Measurements from ENCODE around the gene ZNF362.
A peak's percentile ranks its signal among the peaks of the same experiment; 100 is the strongest.
"Not testable (repeated sequence)": the region's sequence is repeated elsewhere in the genome, so short reads cannot be mapped to it uniquely, and the experiment has no call there.

Gene ZNF362

DNA sequence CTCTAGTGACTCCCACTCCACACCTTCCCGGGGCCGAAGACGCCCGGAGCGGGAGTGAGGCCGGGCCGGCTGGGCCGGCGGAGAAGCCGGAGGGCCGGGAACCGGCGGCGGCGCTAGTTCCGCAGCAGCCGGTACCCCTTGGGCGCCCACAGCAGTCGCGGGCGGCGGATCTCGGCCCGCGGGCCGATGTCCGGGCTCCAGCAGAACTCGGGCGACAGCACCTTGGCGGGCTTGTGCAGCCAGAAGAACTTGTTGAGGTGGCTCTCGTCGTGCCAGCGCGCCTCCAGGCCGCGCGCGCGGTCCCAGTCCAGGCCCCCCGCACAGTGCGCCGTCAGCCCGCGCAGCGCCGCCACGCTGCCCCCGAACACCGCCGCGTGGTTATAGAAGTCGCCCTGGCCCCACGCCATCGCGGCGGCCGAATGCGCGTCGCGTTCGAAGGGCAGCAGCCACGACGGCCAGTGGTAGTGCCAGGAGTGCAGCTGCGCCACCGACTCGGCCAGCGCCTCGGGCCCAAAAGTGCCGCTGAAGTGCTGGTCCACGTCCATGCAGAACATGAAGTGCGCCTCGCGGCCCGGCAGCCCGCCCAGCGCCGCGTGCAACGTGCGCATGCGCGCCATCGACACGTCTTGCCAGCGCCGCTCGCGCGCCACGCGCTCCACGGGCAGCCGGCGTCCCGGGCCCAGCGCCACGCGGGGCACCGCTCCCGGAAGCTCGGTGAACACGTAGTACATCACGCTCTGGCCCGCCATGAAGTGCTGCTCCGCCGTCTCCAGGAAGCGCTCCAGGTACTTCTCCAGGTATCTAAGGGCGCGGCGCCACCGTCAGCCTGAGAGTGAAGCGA lies 50.6 kb downstream of the ZNF362 start:
- no peak for DNase-seq (ENCODE audit: low spot score)

DNA sequence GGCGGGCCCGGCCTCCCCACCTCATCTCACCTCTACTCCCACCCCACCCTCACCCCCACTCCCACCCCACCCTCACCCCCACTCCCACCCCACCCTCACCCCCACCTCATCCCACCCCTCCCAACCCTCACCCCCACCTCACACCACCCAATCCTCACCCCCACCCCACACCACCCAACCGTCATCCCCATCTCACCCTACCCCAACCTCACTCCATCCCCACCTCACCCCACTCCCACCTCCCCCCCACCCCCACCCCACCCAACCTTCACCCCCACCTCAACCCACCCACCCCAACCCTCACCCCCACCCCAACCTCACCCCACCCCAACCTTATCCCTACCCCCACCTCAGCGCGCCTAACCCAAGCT lies 51.2 kb downstream of the ZNF362 start:
- no peak for DNase-seq (ENCODE audit: low spot score)

DNA sequence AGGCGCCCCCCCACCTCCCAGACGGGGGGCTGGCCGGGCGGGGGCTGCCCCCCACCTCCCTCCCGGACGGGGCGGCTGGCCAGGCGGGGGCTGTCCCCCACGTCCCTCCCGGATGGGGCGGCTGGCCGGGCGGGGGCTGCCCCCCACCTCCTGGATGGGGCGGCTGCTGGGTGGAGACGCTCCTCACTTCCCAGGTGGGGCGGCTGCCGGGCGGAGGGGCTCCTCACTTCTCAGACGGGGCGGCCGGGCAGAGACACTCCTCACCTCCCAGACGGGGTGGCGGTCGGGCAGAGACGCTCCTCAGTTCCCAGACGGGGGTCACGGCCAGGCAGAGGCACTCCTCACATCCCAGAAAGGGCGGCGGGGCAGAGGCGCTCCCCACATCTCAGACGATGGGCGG lies 53.1 kb downstream of the ZNF362 start:
- not testable (repeated sequence) for DNase-seq (ENCODE audit: low spot score)

DNA sequence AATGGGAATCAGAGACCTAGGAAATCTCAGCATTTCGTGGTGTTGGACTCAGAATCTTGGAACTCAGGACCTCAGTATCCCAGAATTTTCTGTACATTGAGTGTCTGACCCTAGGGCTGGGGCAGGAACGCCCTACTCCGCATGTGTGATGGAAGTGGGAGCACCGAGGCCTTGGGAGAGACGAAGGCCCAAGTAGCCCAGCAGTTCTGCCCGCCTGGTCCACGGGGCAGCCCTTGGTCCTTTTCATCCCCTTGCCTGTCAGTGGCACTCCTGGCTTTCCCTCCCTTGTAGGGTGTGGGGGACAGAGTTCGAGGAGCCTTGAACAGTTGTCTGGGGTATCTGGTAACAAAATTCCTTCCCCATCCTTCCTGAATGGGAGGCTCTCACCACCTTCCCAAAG lies 54.4 kb downstream of the ZNF362 start:
- no peak for DNase-seq (ENCODE audit: low spot score)

DNA sequence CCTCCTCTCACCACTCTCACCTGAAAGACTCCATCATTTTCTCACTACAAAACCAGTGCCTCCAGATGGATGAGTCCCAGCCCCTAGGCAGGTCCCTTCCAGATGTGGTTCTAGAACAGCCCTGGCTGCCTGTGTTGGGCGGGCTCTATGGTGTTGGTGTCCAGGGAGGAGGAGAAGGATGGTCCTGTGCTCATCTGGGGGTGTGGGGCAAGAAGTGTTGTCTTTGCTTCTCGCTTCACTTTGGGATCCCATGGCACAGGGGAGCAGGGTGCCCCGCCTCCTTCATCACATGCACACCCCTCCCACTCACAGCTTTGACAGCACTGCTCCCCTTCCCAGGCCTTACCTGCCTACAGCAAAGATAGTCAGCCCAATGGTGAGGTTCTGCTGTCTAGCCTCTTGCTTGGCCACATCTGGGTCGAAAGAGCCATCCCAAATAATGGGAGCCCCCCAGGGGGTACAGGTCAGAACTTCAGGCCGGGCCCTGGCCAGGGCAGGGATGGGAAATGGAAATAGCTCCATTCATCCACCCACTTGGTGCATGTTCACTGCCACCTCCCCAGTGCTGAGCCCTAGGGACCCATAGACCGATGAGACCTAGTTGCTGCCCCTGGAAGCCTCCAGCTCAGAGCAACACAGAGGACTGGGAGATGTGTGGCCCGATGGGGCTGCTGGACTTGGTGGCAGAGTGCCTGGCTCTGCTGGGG lies 55.6 kb downstream of the ZNF362 start:
- no peak for DNase-seq (ENCODE audit: low spot score)

DNA sequence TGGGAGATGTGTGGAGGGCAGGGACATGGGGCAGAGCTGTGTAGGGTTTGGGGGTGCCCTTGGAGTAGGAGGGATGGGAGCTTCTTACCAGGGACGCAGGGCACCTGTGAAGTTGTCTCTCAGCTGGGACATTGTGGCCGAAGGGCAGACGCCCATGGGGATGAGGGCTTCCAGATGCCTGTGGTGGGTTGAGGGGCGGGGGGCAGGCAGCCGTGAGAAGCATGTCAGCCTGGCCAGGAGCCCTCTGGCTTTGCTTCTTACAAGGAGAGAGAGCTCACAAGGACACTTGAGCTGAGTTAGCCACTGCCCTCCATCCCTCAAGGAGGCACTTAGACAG lies 56.1 kb downstream of the ZNF362 start:
- DNase-seq (ENCODE audit: low spot score): no peak

DNA sequence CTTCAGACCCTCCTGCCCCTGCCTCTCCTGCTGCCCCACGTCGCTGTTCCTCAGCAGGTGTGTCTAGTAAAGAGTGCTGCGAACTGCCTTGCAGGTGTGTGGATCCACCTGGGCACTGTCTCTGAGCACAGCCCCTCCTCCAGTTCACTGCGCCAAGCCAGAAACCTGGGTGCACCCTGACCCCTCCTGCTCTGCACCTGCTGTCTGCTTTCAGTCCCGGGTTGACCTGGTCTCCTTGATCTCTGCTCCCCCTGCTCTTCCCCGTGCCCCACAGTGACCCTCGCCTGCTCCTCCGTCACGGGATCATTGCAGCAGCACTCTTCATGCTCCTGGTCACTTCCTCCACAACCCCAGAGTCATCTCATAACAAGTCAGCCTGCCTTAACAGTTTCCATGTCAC lies 58.1 kb downstream of the ZNF362 start:
- no peak for DNase-seq (ENCODE audit: low spot score)

DNA sequence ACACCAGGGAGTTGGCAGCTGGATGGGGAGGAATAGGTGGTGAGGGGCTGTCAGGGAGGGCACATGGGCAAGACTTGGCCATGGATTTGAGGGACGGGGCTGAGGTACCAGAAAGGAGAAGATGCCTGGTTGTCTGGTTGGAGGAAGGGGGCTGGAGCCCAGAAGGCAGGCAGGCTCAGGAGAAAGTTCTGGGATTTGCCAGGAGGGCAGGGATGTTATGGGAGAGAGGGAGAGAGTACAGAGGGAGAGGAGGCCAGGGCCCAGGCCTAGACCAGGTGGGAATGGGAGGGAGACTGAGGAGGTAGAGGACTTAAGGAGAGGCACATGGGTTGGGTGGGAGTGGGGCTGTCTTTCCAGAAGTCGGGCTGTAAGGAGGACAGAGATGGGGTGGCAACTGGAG lies 60.3 kb downstream of the ZNF362 start:
- no peak for DNase-seq (ENCODE audit: low spot score)

DNA sequence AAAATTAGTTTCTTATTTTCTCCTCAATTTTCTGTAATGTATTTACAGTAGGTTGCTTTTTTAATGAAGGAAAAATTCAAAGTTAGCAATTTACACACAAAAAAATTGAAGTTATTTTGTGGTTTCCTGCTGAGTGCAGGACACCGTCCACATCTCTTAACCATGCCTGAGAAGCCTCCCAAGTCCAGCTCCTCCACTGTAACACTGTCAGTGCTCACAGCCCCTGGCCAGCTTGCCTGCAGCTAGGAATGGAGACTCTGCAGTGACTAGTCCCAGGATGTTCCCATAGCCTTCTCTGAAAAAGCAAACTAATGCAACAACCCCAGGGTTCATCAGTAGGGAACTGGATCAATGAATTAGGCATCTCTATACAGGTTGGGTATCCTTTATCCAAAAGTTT lies 61.1 kb downstream of the ZNF362 start:
- peak; percentile 36 for DNase-seq (ENCODE audit: low spot score)

DNA sequence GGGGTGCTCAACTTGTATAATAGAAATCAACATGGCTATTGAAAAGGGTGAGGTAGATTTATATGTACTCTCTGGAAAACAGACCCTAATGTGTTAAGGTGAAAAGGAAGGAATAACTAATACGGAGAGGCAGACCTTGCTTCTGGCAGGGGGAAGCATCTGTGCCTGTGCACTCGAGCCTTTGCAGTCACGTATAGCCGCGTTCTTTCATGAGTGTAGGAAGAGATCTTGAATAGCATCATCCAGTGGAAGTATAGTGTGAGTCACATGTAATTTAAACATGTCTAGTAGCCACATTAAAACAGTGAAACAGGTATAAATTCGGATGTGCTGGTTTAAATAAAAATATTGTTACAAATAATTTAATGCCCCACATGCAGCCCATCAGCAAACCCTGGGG lies 61.7 kb downstream of the ZNF362 start:
- no peak for DNase-seq (ENCODE audit: low spot score)

DNA sequence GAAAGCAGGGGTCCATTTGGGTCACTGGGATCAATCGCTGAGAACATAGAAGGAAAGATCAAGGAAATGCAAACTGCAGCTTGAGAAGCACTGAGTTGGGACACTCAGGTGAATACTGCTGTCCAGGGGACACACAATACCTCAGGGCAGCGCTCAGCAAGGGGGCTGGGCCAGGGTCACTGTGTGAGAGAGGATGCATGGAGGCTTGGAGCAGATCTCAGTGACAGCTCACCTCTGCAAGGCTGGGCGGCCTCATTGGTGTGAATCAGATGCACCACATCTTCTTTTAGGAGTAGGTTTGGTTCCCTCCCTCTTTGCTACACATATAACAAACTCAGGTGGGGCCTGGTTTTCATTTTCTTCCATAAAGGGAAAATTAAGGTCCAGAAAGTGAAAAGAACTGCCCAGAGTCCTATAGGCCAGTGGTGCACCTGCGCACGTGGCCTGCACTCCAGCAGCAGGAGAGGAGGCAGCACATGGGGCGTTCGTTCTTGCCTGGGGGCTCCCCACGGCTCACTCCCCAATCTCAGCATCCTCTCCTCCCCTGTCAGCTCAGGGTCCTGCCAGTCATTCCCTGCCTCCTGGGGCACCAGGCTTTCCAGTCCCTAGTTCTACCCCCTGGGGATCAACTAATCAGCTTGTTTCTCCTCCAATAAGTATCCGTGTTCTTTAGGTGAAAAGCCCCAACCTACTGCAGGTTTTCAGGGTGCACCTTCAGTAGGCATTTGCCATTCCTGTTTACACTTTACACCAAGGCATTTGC lies 63.1 kb downstream of the ZNF362 start:
- DNase-seq (ENCODE audit: low spot score): no peak

DNA sequence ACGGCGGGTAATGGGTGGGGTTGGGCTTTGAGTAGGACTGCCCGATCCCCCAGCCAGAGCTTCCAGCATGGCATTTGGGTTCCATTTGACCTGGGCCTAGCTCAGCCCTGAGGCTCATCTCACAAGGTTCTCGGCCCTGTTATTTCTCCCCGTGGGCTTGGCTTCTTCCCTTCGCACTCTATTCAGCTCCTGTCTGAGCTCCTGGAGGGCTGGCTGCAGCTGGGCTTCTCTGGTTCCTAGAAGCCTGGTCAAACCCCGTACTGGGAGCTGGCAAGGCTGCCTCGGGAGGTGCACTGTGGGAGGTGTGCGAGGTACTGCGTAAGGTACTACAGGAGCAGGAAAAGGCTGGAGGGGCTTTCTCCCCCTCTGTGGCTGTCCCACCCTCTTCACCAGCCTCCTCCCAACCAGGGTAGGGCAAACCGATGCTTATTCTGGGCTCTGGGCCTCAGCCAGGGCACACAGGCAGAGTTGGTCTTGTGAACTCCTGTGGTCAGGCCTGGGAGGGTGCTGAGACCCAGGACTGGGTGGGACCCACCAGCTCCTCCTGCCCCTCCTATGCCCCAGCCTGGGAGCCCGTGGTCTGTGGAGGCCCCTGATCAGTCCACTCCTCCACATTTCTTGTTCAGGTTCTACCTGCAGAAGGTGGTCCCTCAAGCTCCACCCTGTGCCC lies 63.8 kb downstream of the ZNF362 start:
- no peak for DNase-seq (ENCODE audit: low spot score)

DNA sequence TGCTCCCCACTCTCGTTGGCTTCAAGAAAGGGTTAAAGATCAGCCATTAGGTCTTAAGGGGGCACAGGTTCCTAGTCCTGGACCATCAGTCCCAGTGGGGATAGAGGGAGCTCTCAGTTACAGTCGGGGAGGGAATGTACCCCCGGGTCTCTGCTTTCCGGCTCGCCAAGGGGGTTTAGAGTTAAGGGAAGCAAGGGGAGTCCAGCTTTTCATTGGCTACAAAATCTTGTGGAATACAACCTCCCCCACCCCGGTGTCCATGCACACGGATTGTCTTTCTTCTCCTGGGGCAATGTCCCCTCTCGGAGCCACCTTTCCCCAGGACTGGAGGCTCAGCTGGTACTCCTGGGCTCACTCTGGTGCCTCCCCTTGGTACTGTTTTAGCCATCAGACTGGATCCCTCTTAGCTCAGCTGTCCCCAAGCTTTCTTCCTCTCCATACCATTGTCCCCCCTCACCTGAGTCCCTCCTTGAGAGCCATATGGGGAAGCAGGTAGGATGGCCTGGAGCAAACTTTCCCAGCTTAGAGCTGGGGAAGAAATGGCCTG lies 64.4 kb downstream of the ZNF362 start, which contains the start of gene A3GALT2:
Gene A3GALT2 (minus strand): TSS at position 480 of the 547 bp plus-strand sequence. CDS start 0 bp downstream, at position 480.
- DNase-seq (ENCODE audit: low spot score): no peak

DNA sequence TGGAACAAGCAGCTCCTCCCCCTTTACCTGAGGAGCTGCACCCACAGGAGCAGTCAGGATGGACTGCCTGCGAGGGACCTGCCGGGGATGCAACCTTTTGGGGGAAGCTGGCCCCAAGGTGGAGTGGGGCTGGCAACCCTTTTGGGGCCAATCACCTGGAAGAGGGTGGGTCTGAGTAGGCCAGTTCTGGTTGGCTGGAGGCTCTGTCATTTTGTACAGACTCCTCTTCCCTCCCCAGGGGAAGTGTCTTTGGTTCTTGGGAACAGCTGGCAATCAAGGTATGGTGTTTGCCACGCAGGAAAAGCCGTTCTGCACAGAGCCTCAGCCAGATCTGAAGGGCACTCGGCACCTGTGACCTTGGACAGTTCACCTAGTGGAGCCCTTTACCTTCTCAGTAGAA lies 64.9 kb downstream of the ZNF362 start:
- DNase-seq (ENCODE audit: low spot score): no peak

DNA sequence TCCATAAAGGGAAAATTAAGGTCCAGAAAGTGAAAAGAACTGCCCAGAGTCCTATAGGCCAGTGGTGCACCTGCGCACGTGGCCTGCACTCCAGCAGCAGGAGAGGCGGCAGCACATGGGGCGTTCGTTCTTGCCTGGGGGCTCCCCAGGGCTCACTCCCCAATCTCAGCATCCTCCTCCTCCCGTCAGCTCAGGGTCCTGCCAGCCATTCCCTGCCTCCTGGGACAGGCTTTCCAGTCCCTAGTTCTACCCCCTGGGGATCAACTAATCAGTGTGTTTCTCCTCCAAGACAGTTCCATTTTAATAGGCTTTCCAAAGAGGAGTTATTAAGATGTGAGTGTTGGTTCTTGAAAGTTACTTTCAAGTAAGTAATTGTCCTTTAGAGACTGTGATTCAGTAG lies 65.8 kb downstream of the ZNF362 start:
- no peak for DNase-seq (ENCODE audit: low spot score)

DNA sequence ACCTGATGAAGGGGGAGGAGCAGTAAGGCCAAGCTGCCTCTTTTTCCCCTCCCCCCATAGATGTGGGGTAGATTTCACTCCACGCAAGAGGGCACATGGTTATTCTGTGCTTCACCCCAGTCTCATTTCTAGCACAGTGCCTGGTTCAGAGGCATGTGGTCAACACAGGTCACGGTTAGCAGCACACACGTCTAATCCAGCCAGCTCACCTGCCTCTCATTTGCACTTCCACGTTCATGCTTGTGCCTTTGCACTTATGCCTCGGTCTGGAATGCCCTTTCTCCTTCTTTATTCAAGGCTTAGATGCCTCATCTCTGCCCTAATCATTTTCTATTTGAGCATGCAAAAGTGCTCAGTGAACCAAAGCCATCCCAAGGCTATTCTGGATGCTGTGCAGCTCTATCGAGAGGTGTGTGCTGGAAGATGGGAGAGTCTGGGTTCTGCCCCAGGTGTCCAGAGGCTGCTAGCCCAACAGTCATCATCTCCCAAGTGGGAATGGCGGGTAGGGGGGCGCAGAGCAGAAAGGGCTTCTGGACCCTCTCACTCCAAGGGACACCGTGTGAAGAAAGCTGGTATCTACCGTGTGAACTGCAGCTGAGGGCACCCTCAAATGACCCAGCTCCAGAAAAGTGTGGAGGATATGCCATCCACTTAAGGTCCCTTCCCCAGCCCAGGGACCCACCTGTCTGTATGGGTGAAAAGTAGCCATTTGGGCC lies 66.7 kb downstream of the ZNF362 start:
- DNase-seq (ENCODE audit: low spot score): no peak

DNA sequence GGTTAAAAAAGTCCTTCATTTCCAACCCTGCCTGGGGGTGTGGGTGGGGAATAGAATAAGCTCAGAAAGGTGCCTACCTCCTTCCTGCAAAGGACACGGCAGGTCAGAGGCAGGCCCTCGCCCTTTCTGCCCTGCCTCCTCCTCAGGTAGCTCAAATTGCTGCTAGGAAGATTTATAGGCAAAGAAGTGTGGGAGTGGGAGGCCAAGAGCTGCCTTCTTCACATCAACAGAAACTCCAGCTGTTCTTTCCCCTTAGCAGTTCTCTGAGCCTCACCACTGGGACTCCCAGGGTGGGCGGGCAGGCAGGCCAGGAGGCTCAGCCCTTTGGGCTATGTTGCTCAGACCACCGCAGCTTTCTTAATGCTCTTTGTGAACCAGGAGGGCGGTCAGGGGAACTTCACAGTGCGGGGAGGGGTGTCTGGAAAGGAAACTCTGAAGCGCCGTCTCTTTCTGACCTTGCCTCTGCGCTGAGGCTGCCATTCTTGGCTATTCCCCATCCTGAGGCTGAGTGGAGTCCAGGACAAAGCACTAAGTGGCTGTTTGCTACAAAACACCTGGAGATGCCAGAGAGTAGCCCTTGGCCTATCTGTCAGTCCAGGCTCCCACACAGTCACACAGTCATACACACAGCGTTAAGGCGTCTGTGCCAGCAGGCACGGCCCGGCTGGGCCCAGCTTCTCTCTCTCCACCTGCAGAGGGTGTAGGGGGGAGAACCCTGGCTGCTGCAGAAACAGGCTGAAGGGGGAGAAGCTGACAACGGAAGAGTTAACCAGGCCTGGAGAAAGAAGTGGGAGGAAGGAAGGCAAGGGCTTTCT lies 67.6 kb downstream of the ZNF362 start:
- no peak for DNase-seq (ENCODE audit: low spot score)

DNA sequence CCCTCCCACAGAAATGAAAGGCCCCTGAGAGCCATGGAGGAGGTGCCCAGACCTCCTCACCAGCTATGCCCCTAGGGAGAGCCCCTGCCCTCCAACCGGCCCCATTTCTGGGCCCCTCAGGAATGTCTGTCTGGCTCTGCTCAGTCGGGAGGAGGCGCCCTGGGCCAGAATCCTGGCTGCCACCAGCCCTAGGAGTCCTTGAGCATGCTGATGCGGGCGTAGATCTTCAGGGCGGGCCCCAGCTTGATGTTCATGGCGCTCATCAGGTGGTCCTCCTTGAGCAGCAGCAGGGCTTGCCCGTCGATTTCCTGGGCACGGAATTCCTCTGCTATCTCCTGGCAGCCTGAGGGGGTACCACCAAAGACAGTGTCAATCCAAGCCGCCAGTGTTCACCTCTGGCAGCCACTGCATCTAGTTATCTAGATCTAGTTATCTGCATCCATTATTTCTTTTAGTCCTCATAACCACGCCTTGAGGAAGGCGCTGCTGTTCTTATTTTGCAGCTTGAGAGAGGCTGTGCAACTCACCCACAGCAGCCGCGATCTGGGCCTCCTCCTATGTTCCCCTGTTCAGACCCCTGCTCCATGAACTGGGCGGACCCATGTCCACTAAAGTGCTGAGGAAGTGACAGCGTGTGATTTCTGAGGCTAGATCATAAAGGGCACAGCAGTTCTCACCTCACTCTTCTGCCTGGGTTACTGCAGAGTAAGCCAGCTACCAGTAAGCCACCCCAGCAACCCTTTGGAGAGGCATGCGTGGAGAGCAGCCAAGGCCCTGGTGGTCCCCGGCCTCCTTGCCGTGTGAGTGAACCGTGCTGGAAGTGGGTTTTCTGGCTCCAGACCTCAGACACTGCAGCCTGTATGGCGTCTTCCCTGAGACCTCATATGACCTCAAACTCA lies 68.6 kb downstream of the ZNF362 start:
- DNase-seq (ENCODE audit: low spot score): no peak

DNA sequence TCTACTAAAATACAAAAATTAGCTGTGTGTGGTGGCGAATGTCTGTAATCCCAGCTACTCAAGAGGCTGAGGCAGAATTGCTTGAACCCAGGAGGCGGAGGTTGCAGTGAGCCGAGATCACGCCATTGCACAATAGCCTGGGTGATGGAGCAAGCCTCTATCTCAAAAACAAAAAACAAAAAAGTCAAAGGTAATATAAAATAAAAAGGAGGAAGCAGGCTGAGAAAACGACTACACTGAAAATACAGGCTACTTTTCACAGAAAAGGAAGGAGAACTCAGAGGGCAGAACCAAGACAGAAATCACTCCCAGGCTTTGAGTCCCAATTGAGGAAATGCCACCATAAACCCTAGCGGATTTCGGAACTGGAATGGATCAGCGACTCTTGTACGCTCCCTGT lies 70.5 kb downstream of the ZNF362 start:
- DNase-seq (ENCODE audit: low spot score): no peak

Data from AG08395 (cell line).